Mesothelial cell of epicardium (in vitro differentiated cells): Measurements from ENCODE around the gene KCNJ4. TPM values are rescaled to one million over a fixed set of nuclear protein-coding genes. Genes with fewer than 3 reads are reported as not detected.
"Not testable (repeated sequence)": the region's sequence is repeated elsewhere in the genome, so short reads cannot be mapped to it uniquely, and the experiment has no call there.

Source experiments
- DNase-seq, 2 experiments: peaks; one replicate each; pipeline ENCODE4 v3.0.0; 2021; ENCODE audit warnings: low spot score in 2 of 2; ENCODE audit not compliant: unreplicated experiment in 2 of 2
- H3K27ac Mint-ChIP-seq: 2 replicates; pipeline ENCODE4 v1.8.0; 2021; ENCODE audit warnings: mixed read lengths
- H3K27me3 Mint-ChIP-seq: 2 replicates; pipeline ENCODE4 v1.8.0; 2021; ENCODE audit warnings: low read depth, mixed read lengths
- H3K36me3 Mint-ChIP-seq: 2 replicates; pipeline ENCODE4 v1.8.0; 2021; ENCODE audit warnings: mixed read lengths
- H3K4me1 Mint-ChIP-seq: 2 replicates; pipeline ENCODE4 v1.8.0; 2021; ENCODE audit warnings: mixed read lengths
- H3K4me3 Mint-ChIP-seq: 2 replicates; pipeline ENCODE4 v1.8.0; 2021; ENCODE audit warnings: mild to moderate bottlenecking, moderate library complexity, mixed read lengths
- H3K9me3 Mint-ChIP-seq: 2 replicates; pipeline ENCODE4 v1.8.0; 2021; ENCODE audit warnings: mixed read lengths
- CTCF ChIP-seq: fragments of 200-600 bp; sonication (generic); IDR thresholded peaks from one replicate; pipeline ENCODE4 v1.5.0; 2021; ENCODE audit warnings: antibody characterized with exemption; ENCODE audit not compliant: unreplicated experiment
- total RNA-seq: library from RNA; stranded (reverse); gene quantifications from 3 replicates; pipeline ENCODE4 v1.2.1, GENCODE V29; 2021

Gene KCNJ4
- total RNA-seq, 1 donor from 2014 or later, result 2.6 TPM

GRCh38 chr22:38411016-38411415 is 44.0 kb downstream of the KCNJ4 start:
- H3K27ac Mint-ChIP-seq, result no peak overlapping the region
- no peak for TF ChIP-seq CTCF
- no peaks in the 10 kb centered on the region for H3K4me1 Mint-ChIP-seq
- H3K36me3 Mint-ChIP-seq, result no peaks in the 10 kb centered on the region
- DNase-seq, result no peak
- H3K27me3 Mint-ChIP-seq, result no peaks in the 10 kb centered on the region
- H3K9me3 Mint-ChIP-seq, result no peaks in the 10 kb centered on the region
- no peak overlapping the region for H3K4me3 Mint-ChIP-seq

GRCh38 chr22:38409916-38410315 is 45.1 kb downstream of the KCNJ4 start:
- H3K4me3 Mint-ChIP-seq, H3K27ac Mint-ChIP-seq, H3K4me1 Mint-ChIP-seq, H3K9me3 Mint-ChIP-seq, DNase-seq, H3K27me3 Mint-ChIP-seq, H3K36me3 Mint-ChIP-seq: not testable (repeated sequence)

- Mint-ChIP-seq H3K9me3 (no peaks in the 10 kb centered on the region), H3K27ac (no peak overlapping the region), H3K4me3 (no peak overlapping the region), H3K4me1 (no peaks in the 10 kb centered on the region), H3K27me3 (peaks cover 2% of the 10 kb centered on the region), H3K36me3 (no peaks in the 10 kb centered on the region)
- TF ChIP-seq CTCF, result no peak
- no peak for DNase-seq
Measured at GRCh38 chr22:38406617-38407016, 48.4 kb downstream of the KCNJ4 start.

GRCh38 chr22:38404419-38404818 is 50.6 kb downstream of the KCNJ4 start:
- TF ChIP-seq CTCF, result no peak
- Mint-ChIP-seq H3K9me3 (no peaks in the 10 kb centered on the region), H3K27me3 (peaks cover 2% of the 10 kb centered on the region), H3K4me3 (no peak overlapping the region), H3K36me3 (no peaks in the 10 kb centered on the region), H3K4me1 (peaks cover 16% of the 10 kb centered on the region), H3K27ac (no peak overlapping the region)
- no peak for DNase-seq

GRCh38 chr22:38403812-38404211 is 51.2 kb downstream of the KCNJ4 start:
- TF ChIP-seq CTCF, result no peak
- peaks cover 18% of the 10 kb centered on the region for H3K4me1 Mint-ChIP-seq
- no peak overlapping the region for H3K27ac Mint-ChIP-seq
- no peaks in the 10 kb centered on the region for H3K36me3 Mint-ChIP-seq
- no peak overlapping the region for H3K4me3 Mint-ChIP-seq
- DNase-seq, result no peak
- H3K27me3 Mint-ChIP-seq, result peaks cover 2% of the 10 kb centered on the region
- no peaks in the 10 kb centered on the region for H3K9me3 Mint-ChIP-seq

- H3K27me3 Mint-ChIP-seq, result peaks cover 2% of the 10 kb centered on the region
- H3K4me3 Mint-ChIP-seq, result no peak overlapping the region
- TF ChIP-seq CTCF, result no peak
- DNase-seq, result no peak
- H3K27ac Mint-ChIP-seq, result no peak overlapping the region
- peaks cover 18% of the 10 kb centered on the region for H3K4me1 Mint-ChIP-seq
- no peaks in the 10 kb centered on the region for H3K9me3 Mint-ChIP-seq
- H3K36me3 Mint-ChIP-seq, result no peaks in the 10 kb centered on the region
Measured at GRCh38 chr22:38402204-38402603, 52.8 kb downstream of the KCNJ4 start.
